Large intestine (tissue), 1 donor: ENCODE data around the gene PARP6. TPM values are rescaled to one million over a fixed set of nuclear protein-coding genes. Genes with fewer than 3 reads are reported as not detected.

ENCODE experiments used
- polyA plus RNA-seq: library from polyadenylated mRNA; unstranded; fragments of 120-200 nt; gene quantifications from one replicate; pipeline ENCODE4 v1.2.1, GENCODE V29; 2013

The PARP6 gene
- polyA plus RNA-seq, 1 donor = 74.3 TPM

Other genes with a start within 250 kb of the PARP6 start
- 12.0 TPM for gene MYO9A, start 154.4 kb downstream of the PARP6 start, polyA plus RNA-seq
- 3.4 TPM for gene SENP8, start 154.2 kb downstream of the PARP6 start, polyA plus RNA-seq
- 11.5 TPM for gene GRAMD2A, start 74.8 kb downstream of the PARP6 start, polyA plus RNA-seq
- gene PKM, start 41.4 kb downstream of the PARP6 start, polyA plus RNA-seq = 322 TPM
- gene CELF6, start 47.6 kb upstream of the PARP6 start, polyA plus RNA-seq = 11.9 TPM
- 162 TPM for gene HEXA, start 103.5 kb upstream of the PARP6 start, polyA plus RNA-seq
- gene TMEM202, start 125.8 kb upstream of the PARP6 start, polyA plus RNA-seq = not detected
- gene ARIH1, start 201.8 kb upstream of the PARP6 start, polyA plus RNA-seq = 81.2 TPM